ENCODE data around the gene CDK5RAP3.

Gene CDK5RAP3

DNA sequence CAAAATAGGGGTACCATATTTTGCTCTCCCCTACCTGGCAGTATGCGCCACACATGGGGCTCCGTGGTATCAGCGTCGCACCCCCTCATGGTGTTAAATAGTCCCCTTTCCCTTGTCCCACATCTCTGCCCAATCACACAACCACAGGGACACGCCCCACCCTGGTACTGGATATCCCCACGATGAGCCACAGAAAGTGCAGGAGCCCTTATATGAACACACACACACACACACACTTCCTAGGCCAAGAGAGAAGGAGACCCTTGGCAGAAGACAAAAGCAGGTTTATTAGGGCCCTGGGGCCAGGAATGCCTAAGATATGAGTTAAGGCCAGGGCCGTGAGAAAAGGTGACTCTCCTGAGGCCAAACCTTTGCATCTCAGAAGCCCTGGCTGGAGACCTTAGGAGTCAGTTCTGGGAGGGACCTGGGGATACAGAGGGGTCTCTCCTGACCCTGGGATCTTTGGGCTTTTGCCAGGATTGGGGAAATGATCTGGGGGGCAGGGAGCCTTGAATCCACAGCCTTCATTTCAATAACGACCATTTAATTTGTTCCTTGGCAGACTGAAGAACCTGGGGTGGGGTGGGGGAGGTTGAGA is 55.1 kb downstream of the CDK5RAP3 start:
- H3K4me3 ChIP-seq: peak overlapping the region in 6 of 10 experiments; percentile 46 to 63 (median 56); a peak in 12 of 20 replicates

DNA sequence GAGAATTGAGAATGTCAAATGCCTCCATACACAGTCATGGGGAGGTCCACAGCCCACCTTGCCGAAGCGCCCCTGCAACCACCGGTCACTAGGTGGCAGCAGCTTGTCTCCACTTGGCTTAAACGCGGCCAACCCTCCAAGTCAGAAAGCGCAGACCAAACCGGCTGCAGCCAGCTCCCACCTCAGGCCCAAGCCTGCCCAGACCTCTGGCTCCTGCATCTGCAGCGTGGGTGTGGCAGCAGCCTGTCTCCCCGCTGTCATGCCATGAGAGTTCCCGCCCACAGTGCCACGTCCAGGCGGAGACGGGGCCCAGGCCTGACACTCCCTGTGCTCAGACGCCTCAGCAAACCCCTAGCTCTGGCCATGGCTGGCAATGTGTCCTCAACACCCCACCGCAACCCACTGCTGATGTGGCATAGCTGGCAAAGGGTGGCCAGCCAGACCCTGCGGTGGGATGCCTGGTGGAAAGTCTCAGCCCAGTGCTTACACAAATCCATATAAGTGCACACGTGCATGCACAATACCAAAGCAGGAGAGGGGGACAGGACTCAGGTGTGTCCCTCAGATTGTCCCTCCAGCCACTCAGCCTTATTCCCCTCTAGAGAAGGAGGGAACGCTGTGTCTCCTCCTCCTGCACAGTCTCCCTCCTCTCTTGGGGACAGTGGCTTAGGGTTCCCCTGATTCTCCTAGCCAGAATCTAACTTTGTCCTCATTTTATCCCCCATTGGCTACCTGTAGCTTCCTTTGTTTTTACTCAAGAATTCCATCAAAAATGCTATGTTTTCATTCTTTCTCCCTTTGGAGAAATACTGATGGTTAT is 55.8 kb downstream of the CDK5RAP3 start:
- Histone ChIP-seq H4K20me1 (peaks cover 0 to 25% (median 13%) of the 10 kb centered on the region in 11 experiments; a peak in 9 of 22 replicates), H3K27ac (no peak overlapping the region), H3K9me3 (replicated peaks in 1 of 11) (no peaks in the 10 kb centered on the region), H3K27me3 (peaks cover 16 to 41% (median 35%) of the 10 kb centered on the region in 11 experiments; a peak in 21 of 22 replicates), H3K36me3 (no peaks in the 10 kb centered on the region), H3K4me1 (peaks cover 26 to 39% (median 32%) of the 10 kb centered on the region in 10 experiments), H3K9ac (no peak overlapping the region), H3K4me3 (no peak overlapping the region), H3K4me2 (peak overlapping the region in 3 of 11 experiments; percentile 96; a peak in 7 of 22 replicates)
- TF ChIP-seq Cebpa-rat (IDR thresholded peaks at IDR 0.05): no peak

More for the DNA sequence above, 55.1 kb downstream of the CDK5RAP3 start:
- no peak for TF ChIP-seq Cebpa-rat (IDR thresholded peaks at IDR 0.05)
- Histone ChIP-seq H4K20me1 (peaks cover 0 to 27% (median 13%) of the 10 kb centered on the region in 11 experiments; a peak in 9 of 22 replicates), H3K27ac (no peak overlapping the region), H3K27me3 (peaks cover 23 to 46% (median 39%) of the 10 kb centered on the region in 11 experiments), H3K4me2 (peak overlapping the region; percentile 92 to 100 (median 96)), H3K9me3 (replicated peaks in 1 of 11) (no peaks in the 10 kb centered on the region), H3K9ac (peak overlapping the region in 3 of 11 experiments; percentile 7 to 63 (median 53); a peak in 2 of 22 replicates), H3K4me1 (peaks cover 26 to 43% (median 33%) of the 10 kb centered on the region in 10 experiments), H3K36me3 (no peaks in the 10 kb centered on the region)

DNA sequence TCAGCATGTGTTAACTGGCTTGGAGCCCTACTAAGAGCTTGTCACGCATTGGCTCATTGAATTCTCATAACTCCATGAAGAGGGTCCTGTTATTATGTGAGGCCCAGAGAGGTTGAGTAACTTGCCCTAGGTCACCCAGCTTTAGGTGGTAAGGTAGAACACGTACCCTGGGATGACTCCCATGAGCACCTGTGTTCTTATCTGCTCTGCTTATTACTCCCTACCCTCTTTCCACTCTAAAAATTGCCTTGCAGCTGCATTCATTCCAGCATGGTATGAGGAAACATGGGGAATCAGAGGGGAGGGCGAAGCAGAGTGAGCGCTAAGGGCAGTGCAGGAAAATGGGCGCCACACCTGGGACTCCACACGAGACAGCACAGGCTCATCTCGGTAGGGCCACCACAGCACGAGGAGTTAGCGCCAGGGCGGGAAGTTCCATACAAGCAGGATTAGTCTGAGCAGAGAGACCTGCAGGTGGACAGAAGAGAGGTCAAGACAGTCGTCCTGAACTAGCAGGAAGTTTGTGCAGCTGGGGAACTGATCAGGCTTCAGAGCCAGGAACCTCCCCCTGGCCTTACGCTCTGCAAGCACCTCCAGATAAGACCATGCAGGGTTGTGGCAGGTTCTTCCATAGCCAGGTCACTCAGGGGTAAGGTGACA is 56.5 kb downstream of the CDK5RAP3 start:
- Histone ChIP-seq H3K4me1 (peaks cover 26 to 33% (median 31%) of the 10 kb centered on the region in 10 experiments), H3K4me2 (no peak overlapping the region), H4K20me1 (peaks cover 0 to 25% (median 13%) of the 10 kb centered on the region in 11 experiments; a peak in 10 of 22 replicates), H3K9ac (no peak overlapping the region), H3K9me3 (replicated peaks in 1 of 11) (no peaks in the 10 kb centered on the region), H3K27ac (no peak overlapping the region), H3K36me3 (no peaks in the 10 kb centered on the region), H3K4me3 (no peak overlapping the region), H3K27me3 (peaks cover 14 to 41% (median 35%) of the 10 kb centered on the region in 11 experiments; a peak in 21 of 22 replicates)
- TF ChIP-seq Cebpa-rat (IDR thresholded peaks at IDR 0.05): no peak

DNA sequence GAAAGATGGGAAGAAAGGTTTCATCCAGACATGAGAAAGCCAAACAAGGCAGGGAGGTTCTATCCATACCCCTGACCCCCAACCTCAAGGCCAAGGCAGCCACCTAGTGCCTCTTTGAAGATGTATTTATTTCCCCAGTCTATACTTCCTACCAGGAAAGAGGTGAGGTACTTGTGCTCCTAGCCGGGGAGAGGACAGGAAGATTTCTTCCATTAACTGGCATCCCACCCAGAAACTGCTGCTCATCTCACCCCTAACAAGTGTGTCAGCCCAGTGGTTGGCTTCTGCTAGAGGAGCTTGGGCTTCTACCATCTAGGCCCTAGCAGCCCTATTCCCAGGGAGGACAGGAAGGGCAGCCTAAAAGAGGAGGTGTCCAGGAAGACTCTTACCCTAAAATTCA is 57.8 kb downstream of the CDK5RAP3 start:
- H3K4me3 ChIP-seq: no peak overlapping the region
- no peaks in the 10 kb centered on the region for H3K36me3 ChIP-seq
- H3K27me3 ChIP-seq: peaks cover 3 to 41% (median 35%) of the 10 kb centered on the region in 11 experiments; a peak in 20 of 22 replicates
- H3K9me3 ChIP-seq (replicated peaks in 1 of 11): no peaks in the 10 kb centered on the region
- no peak for TF ChIP-seq Cebpa-rat (IDR thresholded peaks at IDR 0.05)
- peaks cover 0 to 20% (median 9%) of the 10 kb centered on the region in 11 experiments; a peak in 11 of 22 replicates for H4K20me1 ChIP-seq
- no peak overlapping the region for H3K9ac ChIP-seq
- H3K4me1 ChIP-seq: peaks cover 17 to 24% (median 21%) of the 10 kb centered on the region in 10 experiments
- H3K4me2 ChIP-seq: no peak overlapping the region
- H3K27ac ChIP-seq: no peak overlapping the region

DNA sequence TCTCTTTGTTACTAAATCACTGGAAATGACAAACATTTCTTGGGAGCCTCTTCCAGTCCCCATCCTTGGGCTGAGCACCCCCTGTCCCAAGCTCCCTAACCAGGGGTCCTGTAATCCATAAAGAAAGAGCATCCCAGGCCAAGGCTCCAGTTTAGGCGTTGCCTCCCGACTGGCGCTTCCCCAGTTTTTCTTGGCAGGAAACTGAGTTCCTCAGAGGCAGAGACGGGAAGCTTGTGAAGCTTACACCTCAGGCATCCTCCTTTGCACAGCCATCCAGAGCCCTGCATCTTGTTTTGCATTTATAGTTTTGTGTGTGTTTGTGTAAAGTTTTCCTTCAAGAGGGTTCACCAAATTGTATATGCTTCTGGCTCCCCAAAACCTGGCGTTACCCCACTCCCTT is 59.6 kb downstream of the CDK5RAP3 start:
- Histone ChIP-seq H3K4me1 (peaks cover 5 to 12% (median 7%) of the 10 kb centered on the region in 10 experiments), H4K20me1 (peaks cover 0 to 14% (median 0%) of the 10 kb centered on the region in 11 experiments; a peak in 7 of 22 replicates), H3K27ac (no peak overlapping the region), H3K36me3 (no peaks in the 10 kb centered on the region), H3K9ac (no peak overlapping the region), H3K4me2 (no peak overlapping the region), H3K4me3 (no peak overlapping the region), H3K27me3 (peaks cover 18 to 47% (median 40%) of the 10 kb centered on the region in 11 experiments; a peak in 21 of 22 replicates), H3K9me3 (replicated peaks in 1 of 11) (no peaks in the 10 kb centered on the region)
- no peak for TF ChIP-seq Cebpa-rat (IDR thresholded peaks at IDR 0.05)
